Tibial nerve (tissue), 4 donors: Measurements from ENCODE around the gene CTBP1. TPM values are rescaled to one million over a fixed set of nuclear protein-coding genes. Genes with fewer than 3 reads are reported as not detected.
A peak's percentile ranks its signal among the peaks of the same experiment; 100 is the strongest.
"Not testable (repeated sequence)": the region's sequence is repeated elsewhere in the genome, so short reads cannot be mapped to it uniquely, and the experiment has no call there.

Experiments used
- DNase-seq, 2 donors: peaks; one replicate each; pipeline ENCODE4 v3.0.0-alpha.2; 2019; ENCODE audit warnings: low spot score in 2 of 2
- H3K27ac ChIP-seq, 4 donors: fragments of 200-600 bp; sonication (generic) in 3 of 4; one replicate each; pipeline ENCODE4 v1.5.1; 2017 to 2019; ENCODE audit warnings: mild to moderate bottlenecking in 1 of 4
- H3K27me3 ChIP-seq, 2 donors: fragments of 200-600 bp; sonication (generic) in 1 of 2; one replicate each; pipeline versions ENCODE4 v1.5.1 to v1.6.0; 2017 to 2019
- H3K36me3 ChIP-seq, 3 donors: fragments of 200-600 bp; sonication (generic); one replicate each; pipeline ENCODE4 v1.5.1; 2018 to 2019
- H3K4me1 ChIP-seq, 4 donors: fragments of 200-600 bp; sonication (generic) in 3 of 4; one replicate each; pipeline ENCODE4 v1.5.1; 2017 to 2019
- H3K4me3 ChIP-seq, 4 donors: fragments of 200-600 bp; sonication (generic) in 3 of 4; one replicate each; pipeline ENCODE4 v1.5.1; 2017 to 2019; ENCODE audit warnings: mild to moderate bottlenecking in 1 of 4, moderate library complexity in 1 of 4
- H3K9me3 ChIP-seq, 4 donors: fragments of 200-600 bp; sonication (generic) in 3 of 4; one replicate each; pipeline ENCODE4 v1.5.1; 2017 to 2019
- CTCF ChIP-seq, 5 experiments: fragments of 200-600 bp in 3 of 5; fragments of 450-650 bp in 2 of 5; sonication (generic) in 3 of 5; IDR thresholded peaks; one replicate each; pipeline ENCODE4 v1.5.1; 2016 to 2019; ENCODE audit warnings: antibody characterized with exemption in 5 of 5, mild to moderate bottlenecking in 3 of 5, moderate library complexity in 2 of 5
- EP300 ChIP-seq, 2 donors: sonication (generic); formaldehyde crosslinking; IDR thresholded peaks; one replicate each; pipeline ENCODE4 v1.6.1; 2017; ENCODE audit warnings: antibody characterized with exemption in 2 of 2, mild to moderate bottlenecking in 1 of 2
- POLR2A ChIP-seq, 2 donors: fragments of 450-650 bp; IDR thresholded peaks; one replicate each; pipeline ENCODE4 v1.6.1; 2017; ENCODE audit warnings: antibody characterized with exemption in 2 of 2, mild to moderate bottlenecking in 2 of 2, moderate library complexity in 2 of 2
- WGBS, 2 donors: methylation state at CpG; one replicate each; pipeline ENCODE4 v1.1.5; 2018; 5-methylcytosine and 5-hydroxymethylcytosine counted together
- total RNA-seq, 4 donors: library from RNA; depleted of rRNA; stranded (reverse); fragments of >200 nt; gene quantifications; one replicate each; pipeline ENCODE4 v1.1.0, GENCODE V29; 2016

CTBP1 gene
- total RNA-seq, 4 donors from 2014 or later = 134 to 255 (median 193) TPM

DNA sequence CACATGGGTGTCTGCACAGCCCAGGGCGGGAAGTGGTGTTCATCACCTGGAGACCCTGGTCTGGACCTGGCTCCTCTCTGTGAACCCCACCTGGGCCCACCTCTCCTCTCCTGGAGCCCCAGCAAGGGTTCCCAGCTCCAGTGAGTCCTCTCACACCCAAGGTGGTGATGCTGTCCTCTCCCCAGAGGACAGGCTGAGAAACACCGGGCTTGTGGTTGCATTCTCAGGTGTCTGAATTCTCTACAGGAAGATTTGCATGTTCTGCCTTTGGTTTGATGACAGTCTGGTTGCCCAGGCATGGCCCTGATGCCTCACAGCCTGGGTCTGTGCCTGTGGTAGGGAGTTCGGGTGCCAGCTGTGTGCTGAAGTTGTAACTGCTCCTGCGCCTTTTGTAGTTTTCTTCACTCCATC, 44.6 kb upstream of the CTBP1 start:
- TF ChIP-seq EP300 (IDR thresholded peaks at IDR 0.05) (no peak), CTCF (IDR thresholded peaks at IDR 0.05) (no peak), POLR2A (IDR thresholded peaks at IDR 0.05) (no peak)
- Histone ChIP-seq H3K9me3 (no peaks in the 10 kb centered on the region), H3K4me1 (peaks cover 0 to 80% (median 38%) of the 10 kb centered on the region in 4 donors), H3K4me3 (no peak overlapping the region), H3K36me3 (peaks cover 0 to 22% (median 0%) of the 10 kb centered on the region in 3 donors), H3K27me3 (no peaks in the 10 kb centered on the region), H3K27ac (peak overlapping the region in 2 of 4 donors; percentile 50 to 66)
- 91 to 96% methylated on average over 3 to 4 of the region's 4 CpGs for WGBS, 2 donors
- DNase-seq = no peak

- H3K36me3 ChIP-seq = peaks cover 0 to 13% (median 0%) of the 10 kb centered on the region in 3 donors
- H3K9me3 ChIP-seq, H3K27me3 ChIP-seq, H3K4me3 ChIP-seq, DNase-seq: not testable (repeated sequence)
- peaks cover 0 to 72% (median 38%) of the 10 kb centered on the region in 4 donors for H3K4me1 ChIP-seq
- H3K27ac ChIP-seq = peak overlapping the region in 1 of 4 donors; percentile 29
- 86 to 87% methylated on average over 8 of the region's 8 CpGs for WGBS, 2 donors
These were observed 43.7 kb upstream of the CTBP1 start for GRCh38 chr4:1292703-1293011.

DNA sequence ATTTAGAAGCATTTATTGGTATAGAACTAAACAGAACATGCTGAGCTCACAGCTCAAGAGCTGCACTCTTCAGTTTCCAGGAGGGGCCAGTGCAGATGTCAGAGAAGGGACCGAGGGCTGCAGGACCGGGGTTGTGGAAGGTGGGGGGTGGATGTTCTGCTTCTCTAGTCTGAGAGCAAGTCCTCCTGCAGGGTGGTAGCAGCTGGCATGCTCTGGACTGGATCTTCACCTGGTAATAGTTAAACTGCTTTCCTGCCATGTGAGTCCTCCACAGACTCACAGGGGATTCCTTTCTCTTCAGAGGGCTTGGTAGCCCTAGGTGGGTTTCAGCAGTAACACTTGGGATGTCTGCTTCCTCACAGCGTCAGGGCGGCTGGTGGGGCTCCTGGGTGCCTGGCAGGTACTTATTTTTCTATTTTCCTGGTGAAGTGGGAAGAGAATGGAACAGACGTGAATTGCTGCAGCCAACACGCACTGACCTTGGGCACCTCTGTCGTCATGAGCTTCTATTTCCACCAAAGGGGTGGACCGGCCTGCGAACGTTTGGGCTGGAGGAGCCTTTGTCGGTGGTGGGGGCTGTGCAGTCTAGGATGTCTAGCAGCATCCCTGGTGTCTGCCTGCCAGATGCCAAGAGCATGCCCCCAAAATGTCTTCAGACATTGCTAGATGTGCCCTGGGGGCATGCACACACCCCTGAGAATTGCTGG, 43.2 kb upstream of the CTBP1 start:
- TF ChIP-seq POLR2A (IDR thresholded peaks at IDR 0.05) (no peak), CTCF (IDR thresholded peaks at IDR 0.05) (no peak), EP300 (IDR thresholded peaks at IDR 0.05) (no peak)
- H3K36me3 ChIP-seq = peaks cover 0 to 8% (median 0%) of the 10 kb centered on the region in 3 donors
- no peak overlapping the region for H3K4me3 ChIP-seq
- no peak for DNase-seq
- peaks cover 0 to 71% (median 38%) of the 10 kb centered on the region in 4 donors for H3K4me1 ChIP-seq
- H3K9me3 ChIP-seq = no peaks in the 10 kb centered on the region
- no peaks in the 10 kb centered on the region for H3K27me3 ChIP-seq
- whole genome bisulfite sequencing, 2 donors = 56 to 58% methylated on average over 11 of the region's 11 CpGs
- H3K27ac ChIP-seq = peak overlapping the region in 1 of 4 donors; percentile 29

DNA sequence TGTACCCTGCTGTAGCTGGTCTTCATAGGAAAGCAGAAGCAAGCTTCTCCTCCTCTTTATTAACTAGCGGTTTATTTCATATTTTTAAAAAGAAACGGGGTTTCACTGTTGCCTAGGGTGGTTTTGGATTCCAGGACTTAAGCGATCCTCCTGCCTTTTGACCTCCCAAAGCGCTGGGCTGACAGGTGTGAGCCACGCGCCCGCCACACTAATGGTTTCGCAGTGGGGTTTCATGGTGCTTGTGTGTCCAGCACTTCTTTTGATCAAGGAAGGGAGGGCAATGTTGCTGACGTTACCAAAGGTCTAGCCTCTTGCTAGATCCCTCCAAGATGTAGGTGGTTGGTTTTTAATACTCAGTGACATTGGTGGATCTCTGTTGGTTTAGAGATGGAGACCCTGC, 42.2 kb upstream of the CTBP1 start:
- H3K9me3 ChIP-seq = no peaks in the 10 kb centered on the region
- TF ChIP-seq POLR2A (IDR thresholded peaks at IDR 0.05) = no peak
- TF ChIP-seq CTCF (IDR thresholded peaks at IDR 0.05) = no peak
- TF ChIP-seq EP300 (IDR thresholded peaks at IDR 0.05) = no peak
- H3K36me3 ChIP-seq = no peaks in the 10 kb centered on the region
- no peaks in the 10 kb centered on the region for H3K27me3 ChIP-seq
- 61 to 73% methylated on average over 9 of the region's 9 CpGs for WGBS, 2 donors
- peaks cover 0 to 63% (median 38%) of the 10 kb centered on the region in 4 donors for H3K4me1 ChIP-seq
- peak overlapping the region; percentile 72 to 99 (median 76) for H3K4me3 ChIP-seq
- DNase-seq = no peak
- peak overlapping the region in 3 of 4 donors; percentile 69 to 93 (median 87) for H3K27ac ChIP-seq

DNA sequence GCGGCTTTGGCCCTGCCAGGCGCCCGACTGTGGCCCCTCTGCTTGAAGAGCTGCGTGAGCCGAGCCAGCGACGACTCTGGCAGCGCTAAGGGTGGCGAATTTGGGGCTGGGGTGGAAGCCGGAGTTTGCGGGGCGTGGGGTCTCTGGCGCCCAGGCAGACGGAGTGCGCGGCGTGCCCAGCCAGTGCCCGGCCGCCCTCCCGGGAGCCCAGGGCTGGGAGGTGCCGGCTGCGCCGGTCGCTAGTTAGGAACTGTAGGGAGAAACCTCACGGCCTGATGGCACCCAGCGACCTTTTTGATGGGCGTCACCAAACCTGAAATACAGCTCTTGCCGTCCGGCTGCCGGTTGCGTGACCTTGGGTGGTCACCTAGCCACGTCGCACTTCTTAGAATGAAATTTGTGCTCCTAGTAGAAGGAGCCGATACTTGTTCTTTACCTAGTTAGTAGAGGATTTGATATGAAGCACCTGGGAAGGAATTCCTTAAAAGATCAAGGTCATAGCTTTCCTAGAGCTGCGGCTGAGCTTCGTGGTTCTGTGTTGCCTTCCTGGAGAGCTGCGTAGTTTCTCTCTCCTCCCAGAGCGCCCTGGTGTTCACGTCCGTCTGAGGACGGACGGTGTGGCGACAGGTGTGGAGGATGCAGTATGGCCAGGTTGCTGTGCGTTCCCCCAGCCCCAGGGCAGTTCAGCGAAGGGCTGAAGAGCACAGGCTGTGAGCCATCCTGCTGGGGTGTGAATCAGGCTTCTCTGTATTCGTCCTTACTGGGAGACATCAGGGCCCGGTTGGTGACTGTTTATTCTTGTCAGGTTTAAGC, 41.4 kb upstream of the CTBP1 start:
- H3K36me3 ChIP-seq = no peaks in the 10 kb centered on the region
- no peak for TF ChIP-seq POLR2A (IDR thresholded peaks at IDR 0.05)
- no peak for TF ChIP-seq CTCF (IDR thresholded peaks at IDR 0.05)
- no peak for TF ChIP-seq EP300 (IDR thresholded peaks at IDR 0.05)
- no peak for DNase-seq
- H3K27me3 ChIP-seq = no peaks in the 10 kb centered on the region
- H3K4me3 ChIP-seq = peak overlapping the region; percentile 72 to 99 (median 76)
- H3K27ac ChIP-seq = peak overlapping the region; percentile 48 to 93 (median 78)
- H3K9me3 ChIP-seq = no peaks in the 10 kb centered on the region
- peaks cover 0 to 58% (median 38%) of the 10 kb centered on the region in 4 donors for H3K4me1 ChIP-seq
- WGBS, 2 donors = 0% methylated on average over 30 to 37 of the region's 47 CpGs
